Measurements from ENCODE around the gene WRAP53.

Gene WRAP53

DNA sequence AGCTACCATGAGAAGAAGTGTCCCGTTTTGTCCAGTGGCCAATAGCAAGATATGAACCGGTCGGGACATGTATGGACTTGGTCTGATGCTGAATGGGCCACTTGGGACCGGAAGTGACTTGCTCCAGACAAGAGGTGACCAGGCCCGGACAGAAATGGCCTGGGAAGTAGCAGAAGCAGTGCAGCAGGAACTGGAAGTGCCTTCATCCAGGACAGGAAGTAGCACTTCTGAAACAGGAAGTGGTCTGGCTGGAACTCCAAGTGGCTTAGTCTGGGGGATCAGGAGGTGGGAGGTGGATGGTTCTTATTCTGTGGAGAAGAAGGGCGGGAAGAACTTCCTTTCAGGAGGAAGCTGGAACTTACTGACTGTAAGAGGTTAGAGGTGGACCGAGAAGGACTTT, 22.0 kb downstream of the WRAP53 start:
- no peak for DNase-seq

DNA sequence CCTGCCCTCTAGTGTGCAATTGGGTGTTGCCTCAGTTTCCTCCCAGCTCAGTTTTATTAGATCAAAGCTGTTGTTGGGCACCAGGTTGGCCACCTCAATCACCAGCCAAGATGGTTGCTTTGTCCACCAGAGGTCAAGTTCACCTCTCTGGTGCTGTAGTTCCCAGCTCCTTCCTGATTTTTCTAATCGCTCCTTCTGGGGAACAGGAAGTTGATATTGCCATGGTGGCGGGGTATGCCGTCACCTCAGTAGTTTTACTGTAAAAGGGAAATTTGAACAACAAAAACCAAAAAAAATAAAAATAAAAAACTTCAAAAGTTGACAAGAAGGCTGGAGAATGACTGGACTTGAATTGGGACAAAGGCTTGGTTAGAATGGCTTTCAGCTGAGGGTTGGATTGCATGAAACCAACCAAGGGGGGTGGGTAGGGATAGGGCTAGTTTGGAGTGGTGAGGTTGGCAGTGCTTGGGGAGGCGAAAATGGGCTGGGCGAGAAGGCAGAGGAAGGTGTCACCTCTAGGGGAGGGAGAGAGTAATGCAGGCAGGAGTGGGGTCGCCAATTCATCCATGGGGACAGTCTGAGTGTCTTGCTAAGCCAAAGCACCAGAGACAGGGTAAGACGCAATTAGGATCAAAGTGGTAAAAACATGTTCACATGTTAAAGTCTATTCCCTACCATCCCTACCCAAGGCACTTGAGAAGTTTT, 22.9 kb downstream of the WRAP53 start:
- DNase-seq: no peak

DNA sequence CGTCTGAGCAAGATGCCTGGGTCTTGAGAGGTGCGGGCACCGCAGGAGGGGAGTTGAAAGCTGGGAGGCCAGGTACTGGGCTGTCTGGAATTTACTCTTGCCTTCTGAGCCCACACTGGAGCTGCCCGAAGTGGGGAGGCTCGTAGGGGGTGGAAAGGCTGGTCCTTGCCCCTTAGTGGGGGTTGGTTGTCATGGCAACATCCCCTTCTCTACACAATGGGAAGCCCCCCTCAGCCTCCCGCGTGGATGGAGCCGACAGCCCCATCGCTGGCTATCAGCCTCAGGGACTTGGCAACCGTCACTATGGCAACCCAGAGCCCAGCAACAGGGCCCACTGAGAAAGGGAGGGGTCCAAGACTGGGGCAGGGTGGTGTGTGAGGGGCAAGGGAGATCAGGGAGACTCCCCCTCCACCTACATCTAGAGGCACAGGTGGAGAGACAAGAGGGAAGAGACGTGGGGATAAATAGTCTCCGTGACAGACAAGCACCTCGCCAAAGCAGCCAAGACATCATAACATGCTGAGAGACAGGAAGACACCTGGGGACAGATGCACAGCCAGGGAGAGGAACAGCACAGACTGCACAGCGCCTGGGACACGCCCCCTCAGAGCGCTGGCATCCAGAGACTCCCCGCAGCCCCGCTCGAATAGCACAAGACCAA, 24.0 kb downstream of the WRAP53 start:
- DNase-seq: no peak

DNA sequence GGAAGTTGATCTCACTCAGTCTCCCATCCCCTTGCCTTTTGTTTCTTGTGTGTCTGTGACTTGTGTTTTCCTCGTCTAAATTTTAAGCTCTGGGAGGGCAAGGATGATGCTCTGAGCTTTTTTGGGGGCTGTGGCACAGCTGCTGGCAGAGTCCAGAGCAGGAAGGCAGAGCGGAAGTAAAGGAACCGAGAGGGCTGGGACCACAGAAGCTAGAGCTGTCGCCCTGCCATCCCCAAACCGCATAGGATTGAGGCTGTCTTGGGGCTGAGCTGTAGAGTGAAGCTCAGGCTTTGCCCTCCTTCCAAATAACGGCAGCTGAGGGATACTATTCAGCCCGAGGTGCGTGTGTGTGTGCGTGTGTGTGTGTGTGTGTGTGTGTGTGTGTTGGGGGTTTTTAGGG, 25.5 kb downstream of the WRAP53 start:
- DNase-seq: no peak

DNA sequence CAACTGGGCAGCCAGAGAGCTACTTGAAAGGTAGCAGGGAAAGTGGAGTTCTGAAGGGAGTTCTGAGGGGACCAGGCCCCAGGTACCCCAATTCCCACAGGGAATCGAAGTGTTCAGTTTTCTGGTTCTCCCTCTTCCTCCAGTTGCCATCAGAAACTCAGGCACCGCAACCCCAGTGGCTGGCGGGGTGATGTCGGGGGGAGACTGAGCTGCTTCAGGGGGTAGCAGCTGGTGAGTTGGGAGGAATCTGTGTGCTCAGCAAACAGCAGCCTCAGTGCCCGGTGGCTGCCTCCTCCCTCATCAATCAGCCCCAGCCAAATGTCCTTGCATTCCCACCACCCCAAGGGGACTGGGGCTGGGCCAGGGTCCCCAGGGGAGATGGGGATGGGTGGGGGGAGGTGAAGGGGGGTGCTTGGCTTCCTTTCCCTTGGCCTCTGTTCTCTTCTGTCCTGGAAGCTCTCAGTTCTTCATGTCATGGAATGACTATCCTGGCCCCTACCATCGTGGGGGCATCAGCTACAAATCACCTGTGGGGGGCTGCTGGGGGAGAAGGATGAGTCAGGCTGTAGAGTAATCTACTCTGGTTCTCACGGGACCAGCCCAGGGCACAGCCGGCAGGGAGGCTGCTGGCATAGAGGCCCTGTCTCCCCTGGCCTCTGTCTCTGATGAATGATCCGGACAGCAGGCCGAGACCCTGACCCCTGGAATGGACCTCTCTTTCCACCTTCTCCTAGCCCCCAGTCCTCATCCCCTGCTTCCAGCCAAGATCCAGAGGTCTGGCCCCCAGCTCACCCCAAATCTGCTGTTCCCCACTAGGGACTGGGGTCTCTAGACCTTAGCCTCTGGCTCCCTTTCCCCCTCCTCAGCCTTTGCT, 26.7 kb downstream of the WRAP53 start:
- DNase-seq: no peak

DNA sequence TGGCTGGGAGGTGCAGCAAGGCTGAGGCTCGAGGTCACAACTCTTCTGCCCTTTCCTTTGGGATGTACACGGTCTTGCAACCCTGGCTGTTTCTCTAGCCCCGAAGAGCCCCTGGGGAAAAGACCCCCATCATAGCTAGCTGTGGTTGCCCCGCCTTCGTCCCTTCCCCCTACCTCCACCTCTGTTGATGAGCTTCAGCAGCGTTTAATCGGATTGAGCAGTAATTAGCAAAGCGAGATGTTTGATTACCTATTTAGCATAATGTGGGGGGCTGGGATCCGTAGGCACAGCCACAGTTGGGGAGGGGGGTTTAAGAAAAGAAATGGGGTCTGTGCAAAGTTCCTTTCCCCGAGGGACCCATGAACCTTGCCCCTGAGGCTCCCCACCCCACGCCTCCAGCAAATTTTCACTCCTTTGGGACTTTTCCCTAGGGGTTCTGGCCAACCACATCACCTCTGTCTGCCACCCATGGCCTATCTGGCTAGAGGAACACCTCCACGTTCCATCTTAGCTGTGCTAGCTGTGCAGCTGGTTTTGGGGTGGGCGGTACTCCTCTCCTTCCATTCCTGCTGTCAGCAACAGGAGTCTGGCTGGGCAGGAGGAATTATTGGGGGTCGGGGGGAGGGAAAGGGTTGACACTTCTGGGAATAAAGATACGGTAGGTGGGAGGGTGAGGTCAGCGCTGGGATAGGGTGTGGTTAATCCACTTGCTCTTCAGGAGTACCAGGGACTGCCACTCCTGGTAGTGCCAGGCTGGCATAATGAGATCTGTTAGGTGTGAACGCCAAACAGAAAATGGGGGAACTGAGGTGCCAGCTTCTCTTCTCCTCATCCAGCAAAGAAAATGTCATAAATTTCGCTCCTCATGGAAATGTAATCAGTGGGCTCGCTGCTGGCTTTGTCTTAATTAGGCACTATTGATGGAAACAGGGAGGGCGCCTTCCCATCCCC, 27.9 kb downstream of the WRAP53 start:
- no peak for DNase-seq

DNA sequence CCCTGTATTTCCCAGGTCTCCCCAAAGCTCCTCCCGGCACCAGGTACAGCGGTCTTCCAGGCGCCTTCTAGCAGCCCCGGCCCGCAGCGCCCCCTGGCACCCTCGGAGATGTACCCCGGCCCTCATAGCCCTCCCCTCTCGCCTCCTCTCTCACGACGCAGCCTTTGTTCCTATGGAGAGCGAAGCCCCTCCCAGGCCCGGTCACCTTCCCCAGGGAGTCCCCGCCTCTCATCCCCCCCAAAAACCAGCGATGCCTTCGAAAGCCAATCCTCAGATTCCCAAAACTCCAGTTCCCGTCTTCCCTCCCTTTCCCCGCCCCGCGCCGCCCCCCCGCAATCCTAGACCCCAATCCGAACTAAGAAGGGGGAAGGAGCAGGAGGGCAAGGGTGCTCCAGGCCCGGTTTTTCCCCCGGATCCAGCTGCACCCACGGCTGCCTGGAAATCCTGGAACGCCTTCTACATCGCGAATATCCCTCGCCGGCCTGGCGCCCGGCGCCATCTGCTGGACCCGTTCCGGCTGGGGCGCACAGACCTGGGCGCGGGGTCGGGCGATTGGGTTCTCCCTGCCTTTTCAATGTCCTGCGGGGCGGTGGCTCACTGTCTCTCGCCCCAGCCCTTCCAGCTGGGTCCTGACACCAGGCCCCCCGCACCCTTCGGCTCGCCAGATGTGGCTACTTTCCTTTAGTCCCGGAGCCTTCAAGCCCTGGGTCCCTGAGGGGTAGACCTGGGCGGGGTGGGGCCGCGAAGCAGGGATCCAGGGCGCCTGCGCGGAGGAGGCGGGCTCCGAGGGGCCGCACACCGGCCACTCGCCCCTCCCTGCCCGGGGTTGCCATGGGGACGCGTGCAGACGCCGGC, 28.9 kb downstream of the WRAP53 start, which contains the start of gene DNAH2:
DNAH2 (plus strand) TSS at position 844 of the 855 bp plus-strand sequence. CDS start 1,991 bp downstream, outside the sequence.
- DNase-seq: peak; percentile 72

DNA sequence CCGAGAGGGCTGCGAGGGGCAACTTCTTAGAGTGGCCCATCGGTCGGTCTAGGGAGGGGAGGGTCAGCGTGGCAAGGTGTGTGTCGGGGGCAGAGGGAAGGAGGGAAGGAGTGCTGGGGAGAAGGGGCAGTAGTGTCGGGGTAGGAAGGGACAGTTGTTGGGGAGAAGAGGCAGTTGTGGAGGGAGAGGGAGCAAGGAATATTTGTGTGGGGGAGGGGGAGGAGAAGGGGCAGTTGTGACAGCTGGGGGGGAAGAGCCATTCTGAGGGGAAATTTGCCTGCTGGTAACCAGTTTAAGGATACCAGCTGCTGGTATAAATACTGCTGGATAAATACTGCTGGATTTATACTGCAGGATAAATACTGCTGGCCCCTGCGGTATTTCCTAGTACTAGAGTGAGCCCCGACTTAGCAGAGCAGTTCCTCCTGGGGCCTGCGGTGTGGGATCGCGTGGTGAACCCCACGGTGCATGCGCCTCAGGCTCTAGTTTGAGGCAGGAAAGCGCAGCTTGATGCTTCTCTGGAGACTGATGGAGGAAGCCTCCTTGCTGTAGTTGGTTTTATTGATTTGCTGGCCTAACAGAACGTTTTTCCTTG, 29.6 kb downstream of the WRAP53 start:
- DNase-seq: no peak

DNA sequence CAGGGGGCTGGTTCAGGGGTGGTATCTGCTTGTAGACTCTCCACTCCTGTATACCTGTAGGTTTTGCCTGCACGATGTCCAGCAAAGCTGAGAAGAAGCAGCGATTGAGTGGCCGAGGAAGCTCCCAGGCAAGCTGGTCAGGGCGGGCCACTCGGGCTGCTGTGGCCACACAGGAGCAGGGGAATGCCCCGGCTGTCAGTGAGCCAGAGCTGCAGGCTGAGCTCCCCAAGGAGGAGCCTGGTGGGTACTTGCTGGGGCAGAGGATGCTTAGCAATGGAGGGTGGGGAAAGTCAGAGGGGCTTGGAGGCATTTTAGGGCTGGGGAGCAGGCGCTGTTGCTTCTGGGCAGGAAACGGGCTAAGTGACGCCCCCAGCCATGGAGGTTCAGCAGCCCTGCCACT, 31.4 kb downstream of the WRAP53 start:
- DNase-seq: no peak

DNA sequence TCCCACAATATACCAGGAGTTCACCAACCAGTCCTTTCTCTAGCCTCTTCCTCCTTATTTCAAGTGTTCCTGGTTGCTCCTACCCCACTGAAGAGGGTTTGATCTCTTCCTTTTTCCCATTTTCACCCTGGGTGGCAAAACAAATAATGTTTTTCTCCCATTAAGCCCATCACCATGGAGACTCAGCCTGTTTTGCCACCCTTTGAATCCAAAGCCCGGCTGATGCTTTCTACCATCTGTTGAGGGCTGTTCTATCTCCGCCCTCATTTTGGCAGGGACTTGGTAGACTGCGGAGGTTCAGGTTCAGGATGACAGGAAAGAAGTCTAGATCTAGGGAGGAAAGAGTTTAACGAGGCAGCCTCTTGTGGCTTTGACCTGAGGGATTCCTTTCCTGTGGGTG, 31.8 kb downstream of the WRAP53 start:
- DNase-seq: no peak

DNA sequence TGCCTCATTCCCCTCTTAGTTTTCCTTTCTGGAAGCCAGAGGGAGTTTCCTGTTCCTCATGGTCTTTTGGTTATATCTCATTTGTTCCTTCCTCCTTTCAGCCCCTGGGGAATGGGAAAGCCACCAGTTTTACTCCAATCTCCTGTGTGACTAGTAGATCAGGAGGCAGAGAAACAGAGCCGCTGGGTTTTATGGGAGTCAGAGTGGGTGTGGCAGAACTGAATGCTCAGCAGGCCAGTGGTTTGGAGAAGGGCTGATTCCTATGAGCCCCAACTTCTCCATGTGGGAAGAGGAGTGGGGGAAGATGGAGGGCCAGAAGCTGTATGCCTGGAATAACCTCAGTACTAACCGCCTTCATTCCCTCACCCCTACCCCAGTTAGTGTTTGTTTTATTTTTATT, 33.3 kb downstream of the WRAP53 start:
- no peak for DNase-seq

DNA sequence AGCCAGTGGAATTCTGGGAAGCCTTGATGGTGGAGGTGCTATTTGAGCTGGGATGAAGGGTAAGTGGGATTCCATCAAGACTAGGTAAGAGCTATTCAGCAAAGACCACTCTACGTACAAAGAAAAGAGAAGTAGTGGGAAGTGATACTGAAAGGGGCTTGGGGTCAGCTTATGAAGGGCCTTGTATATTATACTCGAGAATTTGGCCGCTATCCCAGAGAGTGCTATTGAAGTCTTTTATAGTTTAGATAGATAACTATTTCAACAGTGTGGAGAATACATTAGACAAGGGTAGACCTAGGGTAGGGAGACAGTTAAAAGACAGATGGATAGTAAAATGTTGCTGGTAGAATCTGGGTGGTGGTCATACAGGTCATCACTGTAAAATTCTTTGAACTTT, 39.6 kb downstream of the WRAP53 start:
- no peak for DNase-seq

DNA sequence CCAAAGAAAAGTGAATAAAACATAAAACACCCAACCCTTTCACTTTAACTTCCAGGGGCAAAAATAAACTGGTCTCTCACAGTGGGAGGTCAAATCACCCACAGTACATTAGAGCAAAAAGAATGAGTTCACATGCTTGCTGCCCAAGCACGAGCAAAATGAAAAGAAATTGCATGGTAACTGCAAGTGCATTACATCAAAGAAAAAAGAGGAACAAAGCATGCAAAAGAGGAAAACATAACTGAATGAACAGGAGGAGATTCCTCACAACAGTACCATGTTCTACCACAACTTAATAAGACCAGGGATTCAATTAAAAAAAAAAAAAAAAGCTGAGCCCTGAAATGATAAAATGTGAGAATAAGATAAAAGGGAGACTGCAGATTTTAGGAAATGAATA, 41.5 kb downstream of the WRAP53 start:
- DNase-seq: no peak

DNA sequence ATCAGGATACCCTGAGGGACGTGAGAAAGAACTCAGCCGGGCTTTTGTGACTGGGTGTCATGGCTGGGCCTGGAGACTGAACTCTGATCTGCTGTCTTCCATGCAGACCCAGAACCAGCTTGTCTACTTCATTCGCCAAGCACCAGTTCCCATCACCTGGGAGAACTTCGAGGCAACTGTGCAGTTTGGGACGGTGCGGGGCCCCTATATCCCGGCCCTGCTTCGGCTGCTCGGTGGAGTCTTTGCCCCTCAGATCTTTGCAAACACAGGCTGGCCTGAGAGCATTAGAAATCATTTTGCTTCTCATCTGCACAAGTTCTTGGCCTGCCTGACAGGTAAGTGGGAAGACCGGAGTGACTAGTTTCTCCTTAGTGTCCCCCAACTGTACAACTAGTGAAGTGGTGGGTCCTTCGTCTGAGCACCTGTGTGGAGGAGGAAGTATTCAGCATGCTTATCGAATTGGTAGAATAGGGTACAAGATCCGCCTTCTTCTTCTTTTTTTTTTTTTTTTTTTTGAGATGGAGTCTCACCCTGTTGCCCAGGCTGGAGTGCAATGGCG, 44.8 kb downstream of the WRAP53 start:
- no peak for DNase-seq

DNA sequence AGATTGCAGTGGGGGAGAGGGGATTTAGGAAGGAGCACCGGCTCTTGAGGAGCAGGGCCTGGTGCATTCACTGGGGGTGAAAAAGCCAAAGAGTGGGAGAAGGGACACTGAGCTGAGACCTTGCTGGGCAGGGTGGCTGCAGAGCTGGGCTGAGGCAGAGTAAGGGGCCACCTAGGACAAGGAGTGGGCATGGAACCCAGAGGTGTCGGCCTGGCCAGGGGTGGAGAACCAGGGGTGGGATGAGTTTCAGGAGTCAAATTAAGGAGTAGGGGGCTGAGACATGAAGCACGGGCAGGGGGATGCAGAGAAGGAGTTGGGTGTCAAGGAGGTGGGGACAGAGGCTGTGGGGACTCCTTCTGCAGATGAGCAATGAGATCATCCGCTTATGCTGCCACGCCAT, 49.3 kb downstream of the WRAP53 start:
- DNase-seq: no peak

DNA sequence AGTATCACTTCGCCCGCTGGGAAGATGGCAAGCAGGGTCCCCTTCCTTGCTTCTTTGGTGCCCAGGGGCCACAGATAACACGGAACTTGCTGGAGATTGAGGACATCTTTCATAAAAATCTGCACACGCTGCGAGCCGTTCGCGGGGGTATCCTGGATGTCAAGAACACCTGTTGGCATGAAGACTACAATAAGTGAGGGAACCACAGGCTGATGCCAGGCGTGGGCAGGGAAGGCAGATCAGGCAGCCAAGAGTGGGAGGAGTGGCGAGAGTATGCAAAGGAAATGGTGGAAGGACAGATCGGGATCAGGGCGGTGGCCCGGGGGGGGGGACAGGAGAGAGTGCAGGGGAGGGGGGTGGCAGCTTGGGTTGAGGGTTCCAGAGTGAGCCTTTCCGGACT, 51.5 kb downstream of the WRAP53 start:
- no peak for DNase-seq

DNA sequence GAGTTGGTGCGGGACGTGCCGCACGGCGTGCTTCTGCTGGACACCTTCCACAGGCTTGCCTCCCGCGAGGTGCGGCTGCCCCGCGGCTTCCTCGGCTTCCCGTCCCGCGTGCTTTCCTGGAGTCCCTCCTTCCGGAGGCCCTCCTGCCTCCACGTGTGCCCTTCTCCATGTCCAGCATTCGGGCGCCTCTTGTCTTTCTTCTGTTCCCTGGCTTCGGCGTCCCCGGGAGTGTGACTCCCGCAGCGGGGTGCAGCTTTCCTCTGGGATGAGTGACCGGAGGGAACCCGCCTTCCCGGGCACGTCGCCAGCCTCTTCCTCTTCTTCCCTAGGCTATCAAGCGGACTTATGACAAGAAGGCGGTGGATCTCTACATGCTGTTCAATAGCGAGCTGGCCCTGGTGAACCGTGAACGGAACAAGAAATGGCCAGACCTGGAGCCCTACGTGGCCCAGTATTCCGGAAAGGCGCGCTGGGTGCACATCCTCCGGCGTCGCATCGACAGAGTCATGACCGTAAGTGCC, 52.3 kb downstream of the WRAP53 start:
- no peak for DNase-seq

DNA sequence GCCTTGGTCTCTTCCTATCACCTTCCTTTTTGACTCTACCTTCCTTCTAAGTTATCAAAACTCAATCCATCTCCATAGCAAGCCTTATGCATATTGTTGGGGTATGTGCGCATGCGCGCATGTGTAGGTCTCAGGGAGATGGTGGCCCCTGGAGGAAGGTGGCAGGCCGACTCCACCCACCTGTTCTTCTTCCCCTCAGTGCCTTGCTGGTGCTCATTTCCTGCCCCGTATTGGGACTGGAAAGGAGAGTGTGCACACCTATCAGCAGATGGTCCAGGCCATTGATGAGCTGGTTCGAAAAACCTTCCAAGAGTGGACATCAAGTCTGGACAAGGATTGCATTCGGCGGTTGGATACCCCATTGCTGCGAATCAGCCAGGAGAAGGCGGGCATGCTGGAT, 54.5 kb downstream of the WRAP53 start:
- no peak for DNase-seq

DNA sequence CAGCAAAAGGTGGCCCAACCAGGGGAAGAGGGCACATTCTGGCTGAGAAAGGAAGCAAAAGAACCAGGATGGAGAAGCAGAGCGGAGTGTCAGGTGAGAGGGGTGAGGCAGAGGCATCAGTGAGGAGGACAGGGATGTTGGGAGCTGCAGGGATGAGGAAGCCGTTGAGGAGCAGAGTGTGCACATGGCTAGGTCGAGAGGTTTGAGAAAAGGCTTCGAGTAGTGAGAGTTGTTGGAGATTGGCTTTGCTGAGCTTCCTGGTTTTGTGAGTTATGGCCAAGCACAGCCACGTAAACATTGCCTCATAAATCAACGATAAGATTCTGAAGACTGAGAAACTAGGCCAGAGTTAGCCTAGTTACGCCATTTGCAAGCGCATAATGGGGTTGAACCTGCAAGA, 56.1 kb downstream of the WRAP53 start:
- DNase-seq: no peak

DNA sequence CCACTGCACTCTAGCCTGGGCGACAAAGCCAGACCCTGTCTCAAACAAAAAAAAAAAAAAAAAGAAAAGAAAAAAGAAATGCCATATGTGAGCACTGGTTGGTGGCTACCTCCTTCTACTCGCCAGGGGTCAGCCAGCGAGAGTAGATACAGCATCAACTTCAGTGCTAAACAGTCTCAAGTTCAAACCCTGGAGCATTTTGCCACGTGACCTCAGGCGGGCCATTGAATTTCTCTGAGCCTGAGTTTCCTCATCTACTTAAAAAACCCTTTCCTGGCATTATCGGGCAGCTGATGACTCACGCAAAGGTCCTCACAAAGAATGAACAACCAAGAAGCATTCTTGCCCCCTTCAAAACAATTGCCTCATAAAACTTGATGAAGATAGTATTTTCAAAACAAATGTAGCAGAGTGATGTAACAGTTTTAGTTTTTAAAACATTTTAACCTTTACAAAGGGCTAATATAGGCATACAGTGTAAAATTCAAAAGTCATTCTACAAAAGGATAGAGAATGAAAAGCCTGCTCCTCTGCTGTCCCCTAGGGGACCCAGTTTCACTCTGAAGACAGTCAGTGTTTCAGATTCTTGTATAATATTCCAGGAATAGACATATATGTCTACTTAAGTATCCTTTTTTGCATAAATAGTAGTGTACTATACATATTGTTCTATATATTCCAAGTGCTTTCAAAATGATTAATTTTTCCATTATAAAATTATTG, 57.6 kb downstream of the WRAP53 start:
- peak; percentile 64 for DNase-seq

Data from amniotic stem cell (primary cell).